Activated T-helper 1 cell treated with anti-CD3 and anti-CD28 coated beads, Interleukin-12 subunit alpha, Interleukin-12 subunit beta, Interleukin-2, Interleukin-4 antibody, amounts not matched to agents 30 ng/mL and 10 ng/mL and 1 ng/mL, durations not matched to agents 14 hours and 24 hours and 36 hours (primary cell): ENCODE results near the gene ETFB. TPM values are rescaled to one million over a fixed set of nuclear protein-coding genes. Genes with fewer than 3 reads are reported as not detected.

ENCODE experiments used
- DNase-seq: peaks from one replicate; pipeline ENCODE4 v3.0.0; 2021; ENCODE audit warnings: low spot score
- H3K27ac Mint-ChIP-seq: one replicate; pipeline ENCODE4 v1.8.0; 2021; ENCODE audit warnings: mild to moderate bottlenecking, mixed read lengths
- H3K27me3 Mint-ChIP-seq: one replicate; pipeline ENCODE4 v1.8.0; 2022; ENCODE audit warnings: mild to moderate bottlenecking, moderate library complexity, mixed read lengths; ENCODE audit not compliant: insufficient read depth
- H3K36me3 Mint-ChIP-seq: one replicate; pipeline ENCODE4 v1.8.0; 2021; ENCODE audit warnings: low read depth, mixed read lengths
- H3K4me1 Mint-ChIP-seq: one replicate; pipeline ENCODE4 v1.8.0; 2021; ENCODE audit warnings: low read depth, mixed read lengths
- H3K4me3 Mint-ChIP-seq: one replicate; pipeline ENCODE4 v1.8.0; 2021; ENCODE audit warnings: mild to moderate bottlenecking, moderate library complexity, mixed read lengths
- H3K9me3 Mint-ChIP-seq: one replicate; pipeline ENCODE4 v1.8.0; 2021; ENCODE audit warnings: mixed read lengths
- intact Hi-C: fragments of 100-400 bp; cut with micrococcal nuclease; formaldehyde crosslinking; loops from one replicate; pipeline ENCODE4 v1.15.1; 2024
- total RNA-seq: library from RNA; stranded (reverse); gene quantifications from 2 replicates; pipeline ENCODE4 v1.2.3, GENCODE V29; 2022

The ETFB gene
- total RNA-seq, 1 donor from 2014 or later, result 180 TPM

DNA sequence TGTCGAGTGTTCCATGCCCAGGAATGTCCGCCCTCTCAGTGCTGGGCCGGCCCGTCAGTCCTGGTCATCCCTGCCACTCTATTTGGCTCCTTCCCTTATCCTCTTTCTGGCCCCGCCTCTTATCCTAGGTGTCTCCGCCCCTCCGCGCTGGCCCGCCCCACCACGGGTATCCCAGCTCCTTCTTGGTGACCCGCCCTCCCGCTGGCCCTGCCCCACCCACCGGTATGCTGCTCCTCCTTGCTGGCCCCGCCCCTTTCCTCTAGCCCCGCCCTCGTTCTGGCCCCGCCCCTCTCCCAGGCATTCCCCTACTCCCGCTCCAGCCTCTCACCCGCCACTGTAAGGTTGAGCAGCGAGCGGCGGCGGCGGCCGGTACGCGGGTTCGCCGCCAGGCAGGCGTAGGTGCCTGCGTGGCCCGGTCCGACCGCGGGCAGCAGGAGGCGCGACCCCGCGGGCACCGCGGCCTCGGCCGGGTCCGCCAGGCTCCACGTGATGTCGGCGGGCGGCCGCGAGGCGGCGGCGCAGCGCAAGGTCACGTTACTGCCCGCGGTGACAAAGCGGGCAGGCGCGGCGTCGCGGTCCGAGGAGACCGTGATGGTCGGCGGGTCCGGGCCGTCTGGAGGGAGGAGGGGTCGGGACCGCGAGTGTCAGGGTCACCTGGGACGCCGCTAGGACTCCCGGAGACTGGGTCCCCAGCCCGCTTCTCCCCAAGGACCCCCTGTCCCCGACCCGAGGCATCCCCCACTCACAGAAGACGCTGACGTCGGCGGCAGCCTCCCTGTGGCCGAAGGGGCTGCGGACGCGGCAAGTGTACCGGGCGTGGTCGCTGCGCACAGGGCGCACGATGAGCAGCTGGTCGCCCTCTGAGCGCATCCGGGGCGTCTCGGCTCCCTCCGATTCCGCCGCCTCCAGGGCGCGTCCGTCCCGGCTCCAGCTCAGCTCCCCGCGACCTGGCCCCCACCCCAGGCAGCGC is 26.2 kb downstream of the ETFB start:
- Mint-ChIP-seq H3K4me1 (peaks cover 25% of the 10 kb centered on the region), H3K4me3 (peak overlapping the region; percentile 93), H3K36me3 (peaks cover 11% of the 10 kb centered on the region), H3K27me3 (peaks cover 6% of the 10 kb centered on the region), H3K9me3 (no peaks in the 10 kb centered on the region), H3K27ac (peak overlapping the region; percentile 90)
- intact Hi-C loops, result loop anchor here (1.0 to 2.0 kb wide), 11 partner anchors 13 to 363 kb away; no protein-coding TSS in a partner anchor
- peak; percentile 90 for DNase-seq

DNA sequence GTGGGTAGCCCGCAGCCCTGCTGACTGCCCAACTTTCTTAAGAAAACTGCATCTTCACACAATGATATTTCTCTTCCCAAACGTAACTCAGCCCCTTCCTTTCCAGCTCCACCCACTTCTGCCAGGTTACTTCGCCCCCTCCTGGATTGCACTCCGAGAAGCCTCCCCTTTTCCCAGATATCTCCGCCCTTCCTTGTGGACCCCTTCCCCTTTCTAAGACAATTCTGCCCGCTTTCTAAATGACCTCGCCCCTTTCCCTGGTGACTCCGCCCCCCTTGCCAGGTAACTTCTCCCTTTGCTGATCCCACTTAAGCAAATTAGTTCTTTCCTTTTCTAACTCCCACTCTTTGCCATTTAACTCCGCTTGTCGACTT is 26.9 kb downstream of the ETFB start:
- Mint-ChIP-seq H3K36me3 (peaks cover 8% of the 10 kb centered on the region), H3K27ac (peak overlapping the region; percentile 90), H3K4me3 (peak overlapping the region; percentile 93), H3K4me1 (peaks cover 22% of the 10 kb centered on the region), H3K9me3 (no peaks in the 10 kb centered on the region), H3K27me3 (peaks cover 6% of the 10 kb centered on the region)
- intact Hi-C loops, result loop anchor here (1.0 to 2.0 kb wide), 11 partner anchors 12 to 364 kb away; no protein-coding TSS in a partner anchor
- DNase-seq, result no peak

DNA sequence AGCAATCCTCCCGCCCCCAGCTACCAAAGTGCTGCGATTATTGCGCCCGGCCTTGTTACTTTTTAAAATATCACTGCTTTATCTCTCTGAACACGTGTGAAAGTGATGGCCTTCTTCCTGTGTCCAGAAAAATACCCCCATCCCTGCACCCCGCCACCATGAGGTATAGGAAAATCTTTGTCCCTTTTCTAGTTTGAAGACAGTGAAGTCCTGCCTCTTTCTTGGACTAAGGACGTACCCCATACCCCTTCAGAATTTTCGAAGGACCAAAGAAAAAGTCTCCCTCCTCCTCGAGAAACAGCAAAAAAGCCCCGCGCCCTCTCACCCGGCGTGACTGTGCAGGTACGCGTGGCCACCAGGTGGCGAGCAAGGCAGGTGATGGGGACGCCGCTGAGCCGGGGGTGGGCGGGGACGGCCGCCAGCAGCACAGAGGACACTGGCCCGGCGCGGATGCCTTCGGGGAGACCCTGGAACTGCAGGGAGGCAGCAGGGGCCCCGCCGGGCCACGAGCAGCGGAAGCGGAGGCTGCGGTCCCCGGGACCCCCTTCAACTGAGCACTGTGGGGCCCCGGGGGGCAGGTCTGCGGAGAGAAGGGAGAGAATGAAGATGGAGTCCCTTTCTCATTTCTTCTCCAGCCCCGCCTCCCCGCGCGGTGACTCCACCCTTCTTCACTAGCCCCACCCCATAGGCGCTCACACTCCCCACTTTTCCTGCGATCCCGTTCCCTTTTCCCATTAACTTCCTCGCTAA is 27.4 kb downstream of the ETFB start:
- intact Hi-C loops, result loop anchor here (1.0 to 2.0 kb wide), 11 partner anchors 11 to 364 kb away; no protein-coding TSS in a partner anchor
- DNase-seq, result peak; percentile 80
- Mint-ChIP-seq H3K4me3 (peak overlapping the region; percentile 93), H3K27me3 (peaks cover 6% of the 10 kb centered on the region), H3K9me3 (no peaks in the 10 kb centered on the region), H3K4me1 (peaks cover 22% of the 10 kb centered on the region), H3K36me3 (peaks cover 8% of the 10 kb centered on the region), H3K27ac (peak overlapping the region; percentile 90)

DNA sequence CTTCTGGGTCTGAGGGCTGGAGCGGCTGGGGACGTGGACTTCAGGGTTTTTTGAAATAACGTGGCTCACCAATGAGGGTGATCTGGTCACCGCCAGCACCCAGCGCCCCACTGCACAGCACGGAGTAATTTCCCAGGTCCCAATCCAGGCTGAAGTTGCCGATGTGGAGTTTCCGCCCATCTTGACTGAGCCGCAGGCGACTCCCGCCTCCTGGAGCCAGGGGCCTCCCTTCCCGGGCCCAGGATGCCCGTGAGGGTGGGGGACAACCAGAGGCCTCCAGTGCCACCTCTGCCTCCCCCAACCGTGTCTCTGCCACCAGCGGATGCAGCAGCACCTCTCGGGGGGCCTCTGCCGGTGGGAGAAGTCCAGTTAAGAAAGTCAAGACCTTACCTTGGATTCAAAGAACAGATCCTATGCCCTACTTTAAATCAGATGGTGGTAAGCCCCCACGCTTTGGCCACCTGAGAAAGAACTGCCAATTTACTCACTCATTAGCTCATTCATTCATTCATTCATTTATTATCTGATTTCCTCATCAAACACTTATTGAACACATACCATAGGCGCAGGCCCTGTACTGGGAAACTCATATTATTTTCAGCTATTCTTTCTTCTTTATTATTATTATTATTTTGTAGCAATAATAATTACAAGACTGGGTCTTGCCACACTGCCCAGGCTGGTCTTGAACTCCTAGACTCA is 28.2 kb downstream of the ETFB start:
- Mint-ChIP-seq H3K36me3 (peaks cover 8% of the 10 kb centered on the region), H3K4me3 (peak overlapping the region; percentile 93), H3K27ac (no peak overlapping the region), H3K4me1 (peaks cover 20% of the 10 kb centered on the region), H3K9me3 (no peaks in the 10 kb centered on the region), H3K27me3 (peaks cover 6% of the 10 kb centered on the region)
- intact Hi-C loops, result loop anchor here (2.0 kb wide), 2 partner anchors 299 to 365 kb away; no protein-coding TSS in a partner anchor
- no peak for DNase-seq

DNA sequence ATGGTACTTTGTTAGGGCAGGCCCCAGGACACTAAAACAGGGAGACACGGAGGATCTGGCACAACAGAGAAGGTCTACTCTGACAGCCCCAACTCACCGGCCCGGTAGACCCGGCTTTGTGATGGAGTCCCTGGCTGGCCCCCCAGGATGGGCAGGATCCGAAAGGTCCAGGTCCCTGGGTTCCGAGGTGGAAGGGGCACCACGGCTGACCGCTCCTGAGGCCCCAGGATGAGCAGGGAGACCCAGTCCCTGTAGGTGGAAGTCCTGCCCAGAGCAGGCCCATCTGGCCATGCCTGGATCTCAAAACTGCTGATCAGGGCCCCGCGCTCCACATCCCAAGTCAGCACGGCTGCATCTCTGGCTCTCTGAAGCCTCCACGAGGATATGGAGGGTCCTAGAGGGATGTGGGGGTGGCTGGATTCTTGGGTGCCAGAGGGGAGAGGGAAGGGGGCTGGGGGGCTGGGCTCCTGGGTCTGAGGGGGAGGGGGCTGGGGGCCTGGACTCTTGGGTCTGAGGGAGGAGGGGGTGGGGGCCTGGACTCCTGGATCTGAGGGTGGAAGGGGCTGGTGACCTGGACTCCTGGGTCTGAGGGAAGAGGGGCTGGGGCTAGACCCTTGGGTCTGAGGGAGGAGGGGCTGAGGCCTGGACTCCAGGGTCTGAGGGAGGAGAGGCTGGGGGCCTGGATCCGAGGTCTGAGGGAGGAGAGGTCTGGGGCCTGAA is 28.9 kb downstream of the ETFB start:
- DNase-seq, result no peak
- intact Hi-C loops, result no loop called here

DNA sequence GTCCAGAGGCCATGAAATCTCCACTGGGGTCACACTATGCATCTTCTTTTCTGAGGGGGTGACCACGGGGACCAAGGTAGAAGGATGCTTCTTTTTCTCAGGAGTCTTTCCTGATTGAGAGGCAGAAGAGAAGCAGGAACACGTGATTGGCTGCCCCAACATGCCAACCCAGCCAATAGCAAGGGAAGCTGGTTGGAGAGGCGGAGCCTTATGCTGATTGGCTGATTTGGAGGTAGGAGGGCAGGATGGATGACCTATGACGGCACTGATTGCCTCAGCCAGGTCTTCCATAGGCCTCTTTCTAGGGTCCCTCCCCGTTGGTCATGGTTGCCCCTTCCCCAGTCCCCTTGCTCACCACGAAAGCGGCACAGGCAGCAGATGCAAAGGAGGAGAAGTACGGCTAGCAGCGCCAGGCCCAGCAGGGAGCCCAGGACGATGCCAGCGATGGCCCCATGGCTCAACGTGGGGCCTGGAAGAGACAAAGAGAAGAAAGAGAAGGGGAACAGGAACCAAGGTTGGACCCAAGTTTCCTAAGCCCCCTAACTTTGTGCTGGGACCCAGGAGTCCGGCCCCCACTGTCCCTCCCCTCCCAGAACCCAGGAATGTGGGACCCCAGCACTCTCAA is 32.2 kb downstream of the ETFB start:
- H3K9me3 Mint-ChIP-seq, result no peaks in the 10 kb centered on the region
- DNase-seq, result no peak
- intact Hi-C loops, result no loop called here
- no peak overlapping the region for H3K27ac Mint-ChIP-seq
- no peak overlapping the region for H3K4me3 Mint-ChIP-seq
- peaks cover under 1% of the 10 kb centered on the region for H3K4me1 Mint-ChIP-seq
- peaks cover 3% of the 10 kb centered on the region for H3K27me3 Mint-ChIP-seq
- H3K36me3 Mint-ChIP-seq, result peaks cover 7% of the 10 kb centered on the region

More for the DNA sequence above, 28.9 kb downstream of the ETFB start:
- no peaks in the 10 kb centered on the region for H3K9me3 Mint-ChIP-seq
- H3K36me3 Mint-ChIP-seq, result peaks cover 4% of the 10 kb centered on the region
- H3K27ac Mint-ChIP-seq, result no peak overlapping the region
- peaks cover 14% of the 10 kb centered on the region for H3K4me1 Mint-ChIP-seq
- H3K4me3 Mint-ChIP-seq, result no peak overlapping the region
- peaks cover 6% of the 10 kb centered on the region for H3K27me3 Mint-ChIP-seq

DNA sequence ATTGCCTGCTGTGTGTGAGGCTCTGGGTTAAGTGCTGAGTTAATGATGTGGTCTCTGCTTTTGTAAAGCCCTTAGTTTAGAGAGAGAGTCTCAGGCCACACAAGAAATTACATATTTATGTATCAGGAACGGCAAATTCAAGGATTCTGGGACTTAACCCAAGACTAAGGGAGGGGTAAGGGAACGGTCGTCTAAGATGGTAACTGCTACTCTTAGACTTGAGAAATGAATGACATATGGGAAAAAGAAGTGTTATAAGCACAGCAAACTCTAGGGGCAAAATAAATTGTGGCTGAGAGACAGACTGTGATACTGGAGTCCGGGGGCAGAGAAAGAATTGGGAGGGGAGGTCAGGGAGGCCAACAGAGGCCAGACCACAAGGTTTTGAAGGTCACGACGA is 34.5 kb downstream of the ETFB start:
- Mint-ChIP-seq H3K4me3 (no peak overlapping the region), H3K9me3 (no peaks in the 10 kb centered on the region), H3K36me3 (peaks cover 9% of the 10 kb centered on the region), H3K4me1 (peaks cover 6% of the 10 kb centered on the region), H3K27me3 (peaks cover 6% of the 10 kb centered on the region), H3K27ac (no peak overlapping the region)
- DNase-seq, result no peak
- intact Hi-C loops, result no loop called here

DNA sequence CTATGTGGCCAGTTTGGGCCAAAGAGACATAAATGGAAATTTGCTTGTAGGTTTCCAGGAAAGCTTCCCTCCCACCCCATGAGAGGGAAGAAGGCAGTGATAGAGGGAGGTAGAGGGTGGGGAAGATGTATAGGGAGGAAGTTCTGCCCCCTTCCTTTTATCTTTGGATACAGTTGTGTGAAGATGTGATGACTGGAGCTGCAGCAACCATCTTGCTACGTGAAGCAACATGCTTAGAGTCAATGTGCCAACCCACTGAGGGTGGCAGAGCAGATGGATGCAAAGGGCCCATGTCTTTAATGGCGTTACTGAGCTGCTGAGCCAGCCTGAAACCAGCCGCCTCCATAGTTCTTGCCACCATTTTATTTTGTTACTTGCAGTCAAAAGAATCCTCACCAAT is 35.0 kb downstream of the ETFB start:
- H3K9me3 Mint-ChIP-seq, result no peaks in the 10 kb centered on the region
- H3K4me1 Mint-ChIP-seq, result peaks cover 6% of the 10 kb centered on the region
- no peak for DNase-seq
- H3K4me3 Mint-ChIP-seq, result no peak overlapping the region
- intact Hi-C loops, result no loop called here
- peaks cover 9% of the 10 kb centered on the region for H3K36me3 Mint-ChIP-seq
- H3K27ac Mint-ChIP-seq, result no peak overlapping the region
- H3K27me3 Mint-ChIP-seq, result peaks cover 8% of the 10 kb centered on the region

DNA sequence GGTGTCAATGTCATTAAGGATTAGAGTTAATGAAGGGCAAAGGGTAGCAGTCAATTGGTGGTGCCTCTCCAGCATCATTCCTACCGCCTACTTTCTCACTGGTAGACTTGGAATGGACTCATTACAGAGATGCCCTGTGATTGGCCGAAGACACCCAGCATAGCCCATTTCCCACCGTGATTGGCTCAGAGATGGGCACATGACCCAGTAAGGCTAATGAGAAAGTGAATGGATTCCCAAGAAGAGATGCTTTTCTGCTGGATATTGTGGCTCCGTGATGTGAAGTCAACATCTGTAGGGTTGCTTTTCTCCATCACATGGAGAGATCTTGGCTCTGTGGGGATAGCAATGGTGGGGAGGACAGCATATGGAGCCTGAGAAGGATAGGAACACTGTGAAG is 35.8 kb downstream of the ETFB start:
- DNase-seq, result no peak
- Mint-ChIP-seq H3K4me1 (peaks cover 12% of the 10 kb centered on the region), H3K4me3 (no peak overlapping the region), H3K9me3 (no peaks in the 10 kb centered on the region), H3K36me3 (peaks cover 9% of the 10 kb centered on the region), H3K27ac (no peak overlapping the region), H3K27me3 (peaks cover 16% of the 10 kb centered on the region)
- intact Hi-C loops, result no loop called here

DNA sequence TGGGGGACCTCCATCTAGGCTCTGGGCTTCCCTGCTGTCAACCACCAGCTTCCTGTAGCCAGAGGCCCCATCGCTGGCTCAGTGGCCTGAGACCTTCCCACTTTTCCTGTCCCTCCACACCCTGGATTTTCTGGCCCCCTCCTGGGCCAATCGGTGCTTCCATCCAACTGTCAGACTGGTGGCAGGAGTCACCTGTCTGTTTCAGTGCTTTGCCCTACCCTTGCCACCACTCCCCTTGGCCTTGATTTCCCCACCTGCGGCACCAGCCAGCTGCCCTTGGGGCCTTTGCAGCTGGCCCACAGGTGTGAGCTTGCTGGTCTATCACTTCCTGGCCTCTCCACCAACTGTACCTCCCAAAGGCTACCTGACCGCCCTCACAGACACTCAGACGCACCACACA is 36.8 kb downstream of the ETFB start:
- Mint-ChIP-seq H3K4me1 (peaks cover 12% of the 10 kb centered on the region), H3K4me3 (no peak overlapping the region), H3K36me3 (peaks cover 9% of the 10 kb centered on the region), H3K9me3 (no peaks in the 10 kb centered on the region), H3K27ac (no peak overlapping the region), H3K27me3 (peaks cover 19% of the 10 kb centered on the region)
- intact Hi-C loops, result no loop called here
- DNase-seq, result no peak

DNA sequence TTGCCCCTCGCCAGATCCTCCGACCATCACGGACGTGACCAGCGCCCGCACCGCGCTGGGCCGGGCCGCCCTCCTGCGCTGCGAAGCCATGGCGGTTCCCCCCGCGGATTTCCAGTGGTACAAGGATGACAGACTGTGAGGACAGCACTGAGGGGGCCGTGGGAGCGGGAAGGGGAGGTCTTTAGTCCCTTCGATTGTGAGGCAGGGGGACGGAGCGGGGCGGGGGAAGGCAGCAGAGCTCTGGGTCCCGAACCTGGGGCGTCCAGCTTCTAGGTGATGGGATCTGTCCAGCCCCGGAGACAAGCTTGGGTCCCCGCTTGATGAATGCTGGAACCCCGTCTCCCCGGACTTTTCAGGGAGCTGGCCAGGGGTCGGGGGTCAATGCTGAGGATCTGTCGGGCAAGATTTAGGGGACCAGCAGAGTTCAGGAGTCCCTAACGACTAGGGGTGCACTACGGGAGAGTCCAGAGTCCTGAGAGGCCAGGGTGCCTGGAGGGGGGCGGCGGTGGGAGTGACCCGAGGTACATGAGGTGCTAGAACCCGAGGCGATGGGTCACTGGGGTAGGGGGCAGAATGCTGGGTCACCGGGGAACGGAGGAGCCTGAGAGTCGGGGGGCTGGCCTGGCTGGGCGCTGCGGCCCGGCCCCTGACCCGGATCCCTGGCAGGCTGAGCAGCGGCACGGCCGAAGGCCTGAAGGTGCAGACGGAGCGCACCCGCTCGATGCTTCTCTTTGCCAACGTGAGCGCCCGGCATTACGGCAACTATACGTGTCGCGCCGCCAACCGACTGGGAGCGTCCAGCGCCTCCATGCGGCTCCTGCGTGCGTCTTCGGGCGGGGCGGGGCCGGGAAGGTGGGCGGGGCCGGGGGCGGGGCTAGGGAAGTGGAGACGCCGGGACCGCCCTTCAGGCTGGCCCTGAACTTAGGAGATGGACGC is 38.9 kb downstream of the ETFB start:
- Mint-ChIP-seq H3K4me1 (peaks cover 12% of the 10 kb centered on the region), H3K27ac (peak overlapping the region; percentile 63), H3K9me3 (no peaks in the 10 kb centered on the region), H3K4me3 (peak overlapping the region; percentile 79), H3K27me3 (peaks cover 24% of the 10 kb centered on the region), H3K36me3 (peaks cover 9% of the 10 kb centered on the region)
- DNase-seq, result peak; percentile 49
- intact Hi-C loops, result loop anchor here (1.0 to 2.0 kb wide), 4 partner anchors 12 to 169 kb away; no protein-coding TSS in a partner anchor
